ENCODE data around the gene NR2E3.
"Not testable (repeated sequence)": the region's sequence is repeated elsewhere in the genome, so short reads cannot be mapped to it uniquely, and the experiment has no call there.

Gene NR2E3

DNA sequence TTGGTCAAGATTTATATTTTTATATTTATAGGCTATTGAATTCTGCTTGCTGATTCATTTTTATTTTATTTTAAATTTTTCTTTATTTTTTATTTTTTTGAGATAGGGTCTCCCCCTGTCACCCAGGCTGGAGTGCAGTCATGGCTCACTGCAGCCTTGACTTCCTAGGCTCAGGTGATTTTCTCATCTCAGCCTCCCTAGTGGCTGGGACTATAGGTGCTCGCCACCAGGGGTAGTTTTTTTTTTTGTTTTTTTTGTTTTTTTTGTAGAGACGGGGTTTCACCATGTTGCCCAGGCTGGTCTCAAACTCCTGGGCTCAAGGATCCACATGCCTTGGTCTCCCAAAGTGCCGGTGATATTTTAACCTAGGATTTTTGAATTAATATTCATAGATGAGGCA, 31.2 kb downstream of the NR2E3 start:
- TF ChIP-seq ZFX (IDR thresholded peaks at IDR 0.05) = no peak
- no peak for TF ChIP-seq CTCF (conservative IDR thresholded peaks at IDR 0.05)
- H3K27ac ChIP-seq = no peak overlapping the region

- TF ChIP-seq ZFX (IDR thresholded peaks at IDR 0.05) (no peak), CTCF (conservative IDR thresholded peaks at IDR 0.05) (no peak)
Observed at GRCh38 chr15:71844916-71845315, 34.6 kb downstream of the NR2E3 start.

DNA sequence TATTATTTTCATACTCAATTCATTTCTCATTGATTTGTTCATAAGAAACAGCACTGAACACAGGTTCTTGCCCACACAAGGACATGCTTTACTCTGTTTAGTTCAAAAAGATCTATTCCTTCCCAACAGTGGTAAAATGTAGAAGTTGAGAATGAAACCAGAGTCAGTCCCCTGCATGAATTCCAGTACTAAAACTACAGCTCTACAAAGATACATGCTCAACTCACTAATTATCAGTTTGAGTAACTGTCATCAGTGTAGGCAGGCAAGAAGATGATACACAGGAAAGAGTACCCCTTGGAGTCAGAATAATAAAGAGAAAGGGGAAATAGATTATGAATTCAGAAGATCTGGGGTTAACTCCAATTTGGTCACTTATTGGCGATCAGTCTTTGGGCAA, 43.2 kb downstream of the NR2E3 start:
- no peak for TF ChIP-seq ZFX (IDR thresholded peaks at IDR 0.05)
- TF ChIP-seq CTCF (conservative IDR thresholded peaks at IDR 0.05) = no peak
- H3K27ac ChIP-seq = no peak overlapping the region

More at GRCh38 chr15:71844916-71845315, 34.6 kb downstream of the NR2E3 start:
- H3K27ac ChIP-seq = no peak overlapping the region

DNA sequence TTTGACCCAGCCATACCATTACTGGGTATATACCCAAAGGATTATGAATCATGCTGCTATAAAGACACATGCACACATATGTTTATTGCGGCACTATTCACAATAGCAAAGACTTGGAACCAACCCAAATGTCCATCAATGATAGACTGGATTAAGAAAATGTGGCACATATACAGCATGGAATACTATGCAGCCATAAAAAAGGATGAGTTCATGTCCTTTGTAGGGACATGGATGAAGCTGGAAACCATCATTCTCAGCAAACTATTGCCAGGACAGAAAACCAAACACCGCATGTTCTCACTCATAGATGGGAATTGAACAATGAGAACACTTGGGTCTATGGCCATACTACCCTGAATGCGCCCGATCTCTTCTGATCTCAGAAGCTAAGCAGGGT, 47.9 kb downstream of the NR2E3 start:
- H3K27ac ChIP-seq = not testable (repeated sequence)
